ENCODE data around the gene PSAPL1. TPM values are rescaled to one million over a fixed set of nuclear protein-coding genes. Genes with fewer than 3 reads are reported as not detected.

Gene PSAPL1
- total RNA-seq, 3 donors from 2014 or later (not counting 1 experiment from before 2014, with no cell fraction given), result not detected

GRCh38 chr4:7463566-7464258 lies 29.0 kb upstream of the PSAPL1 start:
- Histone ChIP-seq H3K27me3 (ENCODE audit: control insufficient read depth, insufficient read depth, low read length) (no peaks in the 10 kb centered on the region), H3K4me1 (ENCODE audit: control insufficient read depth, insufficient read depth, low read length) (no peaks in the 10 kb centered on the region), H3K4me3 (ENCODE audit: low read length) (no peak overlapping the region), H3K36me3 (ENCODE audit: control insufficient read depth, insufficient read depth, low read length) (no peaks in the 10 kb centered on the region), H3K27ac (ENCODE audit: low read length) (no peak overlapping the region), H3K9me3 (ENCODE audit: control insufficient read depth, insufficient read depth, low read length) (peaks cover 4% of the 10 kb centered on the region)
- Mint-ChIP-seq H3K27ac (no peak overlapping the region), H3K36me3 (no peaks in the 10 kb centered on the region), H3K4me3 (no peak overlapping the region), H3K4me1 (peaks cover 0 to under 1% of the 10 kb centered on the region in 2 donors), H3K9me3 (no peaks in the 10 kb centered on the region), H3K27me3 (ENCODE audit: low read depth in 2 of 2) (peaks cover 14 to 15% of the 10 kb centered on the region in 2 donors)
- no peak for ATAC-seq
- DNase-seq, result no peak
- WGBS (ENCODE audit: insufficient coverage), result 91% methylated on average over 20 of the region's 20 CpGs
- intact Hi-C loops (cut with micrococcal nuclease), result no loop called here
- no peak for TF ChIP-seq CTCF (IDR thresholded peaks at IDR 0.05)

- no peak for TF ChIP-seq CTCF (IDR thresholded peaks at IDR 0.05)
- Histone ChIP-seq H3K27me3 (ENCODE audit: control insufficient read depth, insufficient read depth, low read length) (no peaks in the 10 kb centered on the region), H3K9me3 (ENCODE audit: control insufficient read depth, insufficient read depth, low read length) (peaks cover 4% of the 10 kb centered on the region), H3K4me1 (ENCODE audit: control insufficient read depth, insufficient read depth, low read length) (no peaks in the 10 kb centered on the region), H3K4me3 (ENCODE audit: low read length) (no peak overlapping the region), H3K27ac (ENCODE audit: low read length) (no peak overlapping the region), H3K36me3 (ENCODE audit: control insufficient read depth, insufficient read depth, low read length) (no peaks in the 10 kb centered on the region)
- ATAC-seq (no peak), DNase-seq (no peak)
- Mint-ChIP-seq H3K4me1 (no peaks in the 10 kb centered on the region), H3K4me3 (no peak overlapping the region), H3K9me3 (no peaks in the 10 kb centered on the region), H3K36me3 (no peaks in the 10 kb centered on the region), H3K27me3 (ENCODE audit: low read depth in 2 of 2) (peaks cover 11 to 14% of the 10 kb centered on the region in 2 donors), H3K27ac (no peak overlapping the region)
- intact Hi-C loops (cut with micrococcal nuclease), result no loop called here
- 63% methylated on average over 11 of the region's 11 CpGs for WGBS (ENCODE audit: insufficient coverage)
Measured at GRCh38 chr4:7462509-7462971, 27.8 kb upstream of the PSAPL1 start.

- Mint-ChIP-seq H3K4me3 (no peak overlapping the region), H3K27me3 (ENCODE audit: low read depth in 2 of 2) (peaks cover 11 to 14% of the 10 kb centered on the region in 2 donors), H3K4me1 (no peaks in the 10 kb centered on the region), H3K9me3 (no peaks in the 10 kb centered on the region), H3K27ac (no peak overlapping the region), H3K36me3 (no peaks in the 10 kb centered on the region)
- Histone ChIP-seq H3K27me3 (ENCODE audit: control insufficient read depth, insufficient read depth, low read length) (no peaks in the 10 kb centered on the region), H3K4me3 (ENCODE audit: low read length) (no peak overlapping the region), H3K9me3 (ENCODE audit: control insufficient read depth, insufficient read depth, low read length) (peaks cover 4% of the 10 kb centered on the region), H3K27ac (ENCODE audit: low read length) (no peak overlapping the region), H3K36me3 (ENCODE audit: control insufficient read depth, insufficient read depth, low read length) (no peaks in the 10 kb centered on the region), H3K4me1 (ENCODE audit: control insufficient read depth, insufficient read depth, low read length) (no peaks in the 10 kb centered on the region)
- 62% methylated on average over 17 of the region's 17 CpGs for WGBS (ENCODE audit: insufficient coverage)
- no peak for DNase-seq
- TF ChIP-seq CTCF (IDR thresholded peaks at IDR 0.05), result no peak
- intact Hi-C loops (cut with micrococcal nuclease), result no loop called here
- no peak for ATAC-seq
Measured at GRCh38 chr4:7461230-7461629, 26.5 kb upstream of the PSAPL1 start.

GRCh38 chr4:7460566-7460965 lies 25.8 kb upstream of the PSAPL1 start:
- no peak overlapping the region for H3K4me3 Mint-ChIP-seq
- Histone ChIP-seq H3K27ac (ENCODE audit: low read length) (no peak overlapping the region), H3K27me3 (ENCODE audit: control insufficient read depth, insufficient read depth, low read length) (no peaks in the 10 kb centered on the region), H3K9me3 (ENCODE audit: control insufficient read depth, insufficient read depth, low read length) (peaks cover under 1% of the 10 kb centered on the region), H3K4me3 (ENCODE audit: low read length) (no peak overlapping the region), H3K4me1 (ENCODE audit: control insufficient read depth, insufficient read depth, low read length) (no peaks in the 10 kb centered on the region), H3K36me3 (ENCODE audit: control insufficient read depth, insufficient read depth, low read length) (no peaks in the 10 kb centered on the region)
- intact Hi-C loops (cut with micrococcal nuclease), result no loop called here
- ATAC-seq, result no peak
- no peaks in the 10 kb centered on the region for H3K9me3 Mint-ChIP-seq
- no peak for DNase-seq
- WGBS (ENCODE audit: insufficient coverage), result 81% methylated on average over 17 of the region's 17 CpGs
- H3K36me3 Mint-ChIP-seq, result no peaks in the 10 kb centered on the region
- peaks cover 11 to 14% of the 10 kb centered on the region in 2 donors for H3K27me3 Mint-ChIP-seq (ENCODE audit: low read depth in 2 of 2)
- no peak for TF ChIP-seq CTCF (IDR thresholded peaks at IDR 0.05)
- no peaks in the 10 kb centered on the region for H3K4me1 Mint-ChIP-seq
- no peak overlapping the region for H3K27ac Mint-ChIP-seq
